Stimulated activated CD8-positive, alpha-beta memory T cell treated with anti-CD3 and anti-CD28 coated beads, Interleukin-4, amount 100 ng/mL, for 1 hour (primary cell): ENCODE data around the gene DHRS7.

Experiments
- DNase-seq, 2 donors: peaks; one replicate each; pipeline ENCODE4 v3.0.0-alpha.2; 2020; ENCODE audit warnings: low read depth in 2 of 2, low spot score in 1 of 2

DHRS7 gene

DNA sequence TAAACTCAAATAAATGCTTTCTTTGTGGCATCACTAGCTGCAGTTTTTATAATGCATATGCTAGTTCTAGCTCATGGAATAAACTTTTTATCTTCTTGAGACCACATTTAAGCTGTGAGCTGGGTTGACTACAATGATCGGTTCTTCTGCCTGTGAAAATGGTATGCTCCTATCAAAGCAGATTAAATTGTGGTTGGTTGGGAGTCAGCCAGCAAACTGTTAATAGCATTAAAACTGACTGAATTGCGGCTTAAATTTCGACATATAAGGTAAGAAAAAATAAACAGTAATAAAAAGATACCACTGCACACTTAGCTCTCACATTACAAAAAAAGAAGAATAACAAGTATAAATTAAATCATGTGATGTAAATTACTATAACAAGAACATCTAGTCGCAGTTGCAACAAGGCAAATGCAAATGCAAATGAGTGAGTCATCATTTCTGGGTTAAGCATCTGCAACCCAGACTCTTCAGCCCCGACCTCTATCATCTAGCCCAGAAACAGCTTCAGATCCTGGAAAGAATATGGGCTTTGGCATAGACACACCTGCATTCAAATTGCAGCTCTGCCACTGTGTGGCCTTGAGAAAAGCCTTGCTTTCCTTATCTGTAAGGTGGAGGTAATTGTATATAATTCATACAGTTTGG, 19.8 kb upstream of the DHRS7 start:
- no peak for DNase-seq

DNA sequence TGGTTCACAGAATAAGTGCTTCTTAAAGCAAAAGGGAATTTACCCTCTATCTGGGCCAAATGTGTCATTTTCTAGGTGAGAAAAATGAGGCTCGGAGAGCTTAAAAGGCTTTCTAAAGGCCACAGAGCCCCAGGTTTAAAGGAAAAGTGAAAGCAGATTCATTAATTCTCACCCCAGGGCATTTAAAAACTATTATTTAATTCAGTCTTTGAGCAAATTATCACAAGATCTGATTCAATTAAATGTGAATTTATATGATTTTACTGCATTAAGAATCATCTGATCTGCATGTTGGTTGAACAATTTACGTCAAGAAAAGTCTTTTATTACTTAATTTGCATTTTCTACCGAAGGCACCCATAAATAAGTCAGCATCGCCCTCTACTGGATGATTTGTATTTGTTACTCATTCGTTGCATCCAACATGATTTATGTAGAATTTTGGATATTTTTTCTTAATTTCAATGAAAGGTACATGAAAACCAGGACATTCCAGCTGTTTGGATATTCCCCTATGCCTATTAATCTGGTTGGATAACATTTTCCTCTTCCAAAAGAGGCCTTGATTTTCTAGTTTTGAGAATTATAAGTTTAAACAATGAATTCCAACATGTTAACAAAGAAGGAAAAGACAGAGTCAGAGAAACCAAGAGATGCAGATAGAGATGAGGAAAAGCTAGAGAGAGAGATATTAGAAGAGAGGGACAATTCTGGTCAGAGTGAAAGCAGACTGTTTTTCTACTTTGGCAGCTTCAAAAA, 19.1 kb upstream of the DHRS7 start:
- DNase-seq: no peak

GRCh38 chr14:60183741-60184140, 18.5 kb upstream of the DHRS7 start:
- DNase-seq: no peak

- no peak for DNase-seq
These were observed 17.9 kb upstream of the DHRS7 start for GRCh38 chr14:60183138-60183537.

DNA sequence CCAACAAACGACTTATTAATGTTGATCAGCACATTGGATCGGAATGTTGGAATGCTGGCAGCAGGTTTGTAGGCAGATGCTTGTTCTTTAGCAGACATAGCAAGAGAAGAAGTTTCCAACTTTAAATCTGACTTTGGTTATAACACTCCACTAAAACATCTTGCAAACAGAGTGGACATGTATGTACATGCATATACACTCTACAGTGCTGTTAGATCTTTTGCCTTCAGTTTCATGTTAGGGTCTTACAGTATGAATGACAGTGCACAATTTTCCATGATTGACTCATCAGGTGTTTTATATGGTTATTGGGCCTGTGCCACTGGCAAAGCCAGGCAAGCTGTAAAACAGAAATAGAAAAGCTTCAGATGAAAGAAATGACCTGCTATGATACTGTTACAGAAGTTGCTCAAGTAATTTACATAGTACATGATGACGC, 14.3 kb upstream of the DHRS7 start:
- no peak for DNase-seq

DNA sequence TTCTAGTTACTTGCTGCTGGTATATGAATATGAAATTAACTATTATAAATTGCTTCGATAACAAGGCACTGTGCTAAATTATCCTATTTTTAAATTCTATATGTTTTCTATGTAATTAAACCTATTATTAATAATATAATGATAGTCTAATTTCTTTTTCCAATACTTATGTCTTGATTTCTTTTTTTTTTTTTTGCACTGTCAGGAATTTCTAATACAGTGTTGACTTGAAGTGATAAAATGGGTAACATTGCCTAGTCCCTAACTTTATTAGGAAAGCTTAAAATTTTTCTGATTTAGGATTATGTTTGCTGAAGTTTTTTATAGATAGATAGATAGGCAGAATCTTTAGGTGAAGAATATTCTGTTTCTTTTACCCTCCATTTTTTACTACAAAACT, 13.6 kb upstream of the DHRS7 start:
- DNase-seq: no peak

GRCh38 chr14:60178164-60178563, 13.0 kb upstream of the DHRS7 start:
- DNase-seq: no peak

GRCh38 chr14:60175255-60175902, 10.2 kb upstream of the DHRS7 start:
- DNase-seq: no peak

DNA sequence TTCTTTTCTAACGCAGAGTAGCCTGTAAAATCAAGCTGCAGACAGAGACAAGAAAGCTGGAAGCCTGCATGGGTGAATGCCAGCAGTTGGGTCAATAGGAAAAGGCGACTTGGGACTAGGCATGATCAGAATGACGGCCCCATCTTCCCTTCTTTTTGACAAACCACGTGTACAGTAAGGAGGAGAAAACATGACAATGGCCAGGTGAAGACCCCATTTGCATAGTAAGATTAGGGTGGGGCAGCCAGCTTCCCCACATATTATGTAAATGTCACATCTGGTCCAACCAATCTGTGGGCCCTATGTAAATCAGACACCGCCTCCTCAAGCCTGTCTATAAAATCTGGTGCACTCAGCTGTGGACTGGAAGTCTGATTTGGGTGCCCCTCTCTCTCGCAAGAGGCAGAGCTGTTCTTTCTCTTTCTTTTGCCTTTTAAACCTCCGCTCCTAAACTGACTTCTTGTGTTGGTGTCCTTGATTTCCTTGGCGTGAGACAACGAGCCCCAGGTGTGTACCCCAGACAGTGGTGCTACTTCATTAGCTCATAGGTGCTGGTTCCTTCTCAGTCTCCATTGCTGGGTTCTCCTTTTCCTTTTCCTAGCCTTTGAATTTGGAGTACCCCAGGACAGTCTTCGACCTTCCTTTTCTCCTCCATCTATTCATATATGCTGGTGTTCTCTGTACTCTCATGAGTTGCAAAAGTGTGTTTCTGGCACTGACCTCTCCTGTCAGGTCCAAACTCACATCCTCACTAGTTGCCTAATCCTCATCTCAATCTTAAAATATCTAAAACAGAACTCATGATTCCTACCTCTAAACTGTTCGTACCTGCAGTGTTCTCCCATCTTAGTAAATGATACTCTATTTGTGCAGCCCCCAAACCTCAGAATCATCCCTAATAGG, 9.4 kb upstream of the DHRS7 start:
- DNase-seq: no peak

- no peak for DNase-seq
These were observed 6.5 kb upstream of the DHRS7 start for GRCh38 chr14:60171690-60172089.

DNA sequence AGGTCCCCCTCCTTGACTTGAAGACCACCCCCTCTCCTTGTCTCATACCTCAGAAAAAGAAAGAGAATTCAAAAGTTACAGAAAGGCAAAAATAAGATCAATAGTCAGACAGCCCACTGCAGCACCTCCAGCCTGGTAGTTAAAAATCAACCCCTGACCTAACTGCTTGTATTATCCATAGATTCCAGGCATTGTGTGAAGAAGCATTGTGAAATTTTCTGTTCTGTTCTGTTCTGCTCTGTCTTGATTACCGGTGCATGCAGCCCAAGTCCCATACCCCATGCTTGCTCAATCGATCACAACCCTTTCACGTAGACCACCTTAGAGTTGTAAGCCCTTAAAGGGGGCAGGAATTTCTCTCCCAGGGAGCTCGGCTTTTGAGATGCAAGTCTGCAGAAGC, 5.8 kb upstream of the DHRS7 start:
- DNase-seq: no peak

- DNase-seq: no peak
These were observed 4.5 kb upstream of the DHRS7 start for GRCh38 chr14:60169722-60170121.

- DNase-seq: no peak
These were observed 944 bp upstream of the DHRS7 start for GRCh38 chr14:60166142-60166541.

DNA sequence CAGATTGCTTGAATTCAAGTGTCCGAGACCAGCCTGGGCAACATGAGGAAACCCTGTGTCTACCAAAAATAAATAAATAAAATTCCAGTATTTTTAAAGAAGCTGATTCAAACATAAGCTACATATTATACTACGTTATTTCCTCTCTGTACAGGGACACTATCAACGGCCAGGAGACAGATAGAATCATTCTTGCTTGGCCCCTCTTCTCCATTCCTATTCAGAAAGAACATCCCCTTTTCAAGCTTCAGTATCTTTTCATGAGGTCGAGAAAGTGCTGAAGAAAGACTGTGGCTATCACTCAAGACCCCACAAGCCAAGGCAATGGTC, 314 bp upstream of the DHRS7 start:
- no peak for DNase-seq

DNA sequence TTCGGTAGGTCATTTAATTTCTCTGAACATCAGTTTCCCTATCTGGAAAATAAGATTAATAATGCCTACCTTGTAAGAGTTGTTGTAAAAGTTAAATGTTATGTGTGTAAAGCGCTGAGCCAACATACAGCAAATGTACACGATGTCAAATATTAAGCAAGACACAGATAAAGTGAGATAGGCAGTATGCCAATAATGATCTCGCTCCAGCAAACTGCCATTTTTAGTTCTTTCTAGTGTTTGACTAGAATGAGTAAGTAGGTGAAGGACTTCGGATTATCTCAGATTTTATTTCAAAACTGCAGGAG, 840 bp downstream of the DHRS7 start:
- no peak for DNase-seq

- DNase-seq: no peak
These were observed 1.5 kb downstream of the DHRS7 start for GRCh38 chr14:60163693-60164092.

DNA sequence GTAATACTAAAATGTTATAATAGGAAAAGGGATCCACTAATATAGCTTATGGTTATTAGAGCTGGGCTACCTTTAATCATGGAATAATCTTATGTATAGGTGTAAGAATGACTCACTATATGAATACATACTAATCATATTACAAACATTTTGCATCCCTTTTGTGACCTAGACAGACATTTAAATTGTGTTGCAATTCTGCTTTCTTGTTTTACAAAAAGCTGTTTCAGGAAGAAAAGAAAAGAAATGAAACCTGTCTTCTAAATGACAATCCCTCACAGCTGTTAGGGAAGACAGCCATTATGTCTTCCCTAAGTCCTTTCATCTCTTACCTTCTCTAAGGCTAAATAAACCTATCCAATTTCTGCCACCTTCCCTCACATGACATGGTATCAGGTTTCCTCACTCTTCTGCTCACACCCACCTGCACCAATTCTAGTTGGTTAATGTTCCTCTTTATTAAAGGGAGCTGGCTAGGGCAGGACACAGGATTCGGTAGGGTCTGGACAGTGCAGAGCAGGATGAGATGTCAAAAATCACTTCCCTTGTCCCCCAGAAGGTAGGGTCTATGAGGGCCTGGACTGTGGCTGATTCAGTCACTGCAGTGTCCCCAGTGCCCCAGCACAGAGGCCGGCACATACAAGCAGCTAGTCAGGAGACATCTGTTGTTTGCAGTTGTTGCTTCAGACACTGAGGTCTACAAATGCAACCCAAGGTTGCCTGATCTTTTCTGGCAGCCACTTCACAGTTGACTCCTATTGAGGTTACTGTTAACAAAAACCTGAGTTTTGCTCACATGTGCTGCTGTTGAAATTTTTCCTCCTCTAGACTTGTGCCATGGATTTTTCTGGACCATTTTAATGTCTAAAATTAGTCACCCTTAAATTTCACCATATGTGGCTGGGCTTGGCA, 3.7 kb downstream of the DHRS7 start:
- DNase-seq: no peak

GRCh38 chr14:60160422-60160821, 4.8 kb downstream of the DHRS7 start:
- DNase-seq: no peak

DNA sequence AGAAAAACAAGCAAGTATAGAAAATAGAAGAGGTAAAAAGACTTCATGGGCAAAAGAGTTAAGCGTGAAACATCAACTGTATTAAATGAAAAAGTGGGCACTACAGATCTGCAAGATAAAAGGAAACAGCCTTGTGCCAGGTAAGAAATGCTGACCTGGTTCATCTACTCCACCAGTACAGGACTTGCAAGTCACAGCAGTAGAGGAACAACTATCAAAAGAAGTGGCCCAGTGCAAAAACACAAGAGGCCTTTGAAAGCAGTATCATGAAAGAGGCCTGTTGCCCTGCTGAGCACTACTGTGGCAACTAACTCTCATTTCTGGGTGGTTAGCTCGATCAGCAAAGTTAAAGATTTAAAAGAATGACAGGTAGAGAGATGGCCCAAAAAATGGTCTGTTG, 10.5 kb downstream of the DHRS7 start:
- DNase-seq: no peak

DNA sequence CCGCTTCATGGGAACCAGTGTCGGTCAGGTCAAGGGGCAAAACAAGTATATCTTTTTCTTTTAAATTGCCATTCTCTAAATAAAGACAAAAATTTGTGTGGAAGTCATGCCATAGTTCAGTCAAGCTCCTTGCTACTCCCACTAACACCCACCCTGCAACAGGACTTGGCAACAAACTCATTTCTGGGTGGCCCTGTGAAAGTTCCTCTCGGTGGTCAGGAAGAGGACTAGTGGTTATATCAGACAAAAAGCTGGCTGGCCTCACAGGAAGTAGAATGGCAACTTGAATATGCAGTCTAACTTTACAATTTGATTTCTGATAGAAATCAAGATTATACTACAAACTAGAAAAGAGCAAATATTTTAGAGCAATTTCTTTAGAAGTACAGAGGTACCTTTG, 11.2 kb downstream of the DHRS7 start:
- DNase-seq: no peak

DNA sequence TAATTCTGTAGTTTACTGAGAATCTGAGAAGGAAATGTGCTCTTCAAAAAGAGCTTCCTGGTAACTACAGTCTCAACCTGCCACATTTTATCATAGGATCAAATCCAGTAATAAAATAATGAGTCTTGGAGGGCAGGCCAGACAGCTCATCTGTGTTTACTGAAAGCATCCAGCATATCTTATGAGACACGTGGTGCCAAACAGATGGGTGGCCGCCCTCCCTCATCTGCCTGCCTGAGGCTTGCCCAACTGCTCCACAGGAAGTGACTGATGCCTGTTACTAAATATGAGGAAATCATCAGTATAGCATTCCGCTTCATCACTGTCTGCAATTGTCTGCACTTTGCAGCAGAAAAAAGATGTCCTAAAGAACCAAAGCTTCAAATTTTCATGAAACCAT, 13.5 kb downstream of the DHRS7 start:
- DNase-seq: peak; percentile 25 to 43
